Measurements from ENCODE around the gene FAM156B.
"Not testable (repeated sequence)": the region's sequence is repeated elsewhere in the genome, so short reads cannot be mapped to it uniquely, and the experiment has no call there.

Gene FAM156B

GRCh38 chrX:52896855-52897709 lies at the start of gene FAM156B:
FAM156B (plus strand) TSS chrX:52897330; CDS start chrX:52907226, 9,896 bp downstream.
- not testable (repeated sequence) for DNase-seq

GRCh38 chrX:52852110-52852860 lies 44.8 kb upstream of the FAM156B start:
- no peak for DNase-seq

GRCh38 chrX:52856991-52857525 lies 40.1 kb upstream of the FAM156B start:
- not testable (repeated sequence) for DNase-seq

GRCh38 chrX:52865343-52865998 lies 31.7 kb upstream of the FAM156B start:
- DNase-seq, result no peak

GRCh38 chrX:52867610-52868348 lies 29.4 kb upstream of the FAM156B start, which contains the start of gene XAGE3:
XAGE3 (minus strand) TSS chrX:52868083; CDS start chrX:52867133, 950 bp downstream.
- DNase-seq, result no peak

- DNase-seq, result no peak
Observed at GRCh38 chrX:52870046-52870445, 27.1 kb upstream of the FAM156B start.

GRCh38 chrX:52873825-52874224 lies 23.3 kb upstream of the FAM156B start:
- DNase-seq, result not testable (repeated sequence)

GRCh38 chrX:52874661-52875060 lies 22.5 kb upstream of the FAM156B start:
- no peak for DNase-seq

- not testable (repeated sequence) for DNase-seq
Observed at GRCh38 chrX:52875436-52875835, 21.7 kb upstream of the FAM156B start.

- DNase-seq, result not testable (repeated sequence)
Observed at GRCh38 chrX:52876386-52876785, 20.7 kb upstream of the FAM156B start.

GRCh38 chrX:52887459-52887858 lies 9.7 kb upstream of the FAM156B start:
- DNase-seq, result not testable (repeated sequence)

GRCh38 chrX:52888090-52888489 lies 9.0 kb upstream of the FAM156B start:
- not testable (repeated sequence) for DNase-seq

GRCh38 chrX:52896438-52896837 lies 692 bp upstream of the FAM156B start:
- not testable (repeated sequence) for DNase-seq

- not testable (repeated sequence) for DNase-seq
Observed at GRCh38 chrX:52905531-52905930, 8.4 kb downstream of the FAM156B start.

- DNase-seq, result not testable (repeated sequence)
Observed at GRCh38 chrX:52906072-52906471, 8.9 kb downstream of the FAM156B start.

GRCh38 chrX:52907137-52907536 lies 10.0 kb downstream of the FAM156B start:
- not testable (repeated sequence) for DNase-seq

- not testable (repeated sequence) for DNase-seq
Observed at GRCh38 chrX:52907900-52908299, 10.8 kb downstream of the FAM156B start.

GRCh38 chrX:52909313-52909969 lies 12.3 kb downstream of the FAM156B start:
- DNase-seq, result not testable (repeated sequence)

GRCh38 chrX:52913681-52914080 lies 16.6 kb downstream of the FAM156B start:
- DNase-seq, result not testable (repeated sequence)

GRCh38 chrX:52914704-52915103 lies 17.6 kb downstream of the FAM156B start:
- not testable (repeated sequence) for DNase-seq

GRCh38 chrX:52923781-52924241 lies 26.7 kb downstream of the FAM156B start:
- no peak for DNase-seq

Measured in activated CD8-positive, alpha-beta memory T cell treated with anti-CD3 and anti-CD28 coated beads, Interleukin-2, amount 50 U/mL, for 48 hours (primary cell).